ENCODE results near the gene ACSBG1.

DNA sequence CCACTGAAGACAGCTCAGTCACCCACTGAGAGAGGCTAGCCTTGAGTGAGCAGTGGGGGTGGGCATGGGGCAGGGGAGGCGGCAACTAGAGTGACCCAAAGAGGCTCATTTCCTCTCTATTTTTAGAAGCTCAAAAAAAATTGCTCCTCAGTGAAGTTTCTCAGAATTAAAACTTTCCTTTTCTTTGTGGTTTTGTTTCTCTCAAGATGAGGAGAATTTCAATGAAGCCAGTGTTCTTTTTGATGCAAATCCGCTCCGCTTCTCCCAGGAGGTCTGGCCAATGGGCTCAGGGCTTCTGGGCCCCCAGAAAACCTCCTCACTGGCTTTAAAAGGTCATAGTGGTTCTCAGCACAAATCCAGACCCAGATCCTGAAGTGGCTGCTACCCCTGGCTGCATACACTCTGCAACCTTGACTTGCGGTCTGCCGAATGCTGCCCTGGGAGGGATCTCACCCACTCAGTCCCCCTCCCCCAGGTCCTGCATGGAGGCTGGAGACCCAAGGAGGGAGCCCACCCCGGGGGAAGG lies at the start of gene ACSBG1:
- TF ChIP-seq, protein P1, sequence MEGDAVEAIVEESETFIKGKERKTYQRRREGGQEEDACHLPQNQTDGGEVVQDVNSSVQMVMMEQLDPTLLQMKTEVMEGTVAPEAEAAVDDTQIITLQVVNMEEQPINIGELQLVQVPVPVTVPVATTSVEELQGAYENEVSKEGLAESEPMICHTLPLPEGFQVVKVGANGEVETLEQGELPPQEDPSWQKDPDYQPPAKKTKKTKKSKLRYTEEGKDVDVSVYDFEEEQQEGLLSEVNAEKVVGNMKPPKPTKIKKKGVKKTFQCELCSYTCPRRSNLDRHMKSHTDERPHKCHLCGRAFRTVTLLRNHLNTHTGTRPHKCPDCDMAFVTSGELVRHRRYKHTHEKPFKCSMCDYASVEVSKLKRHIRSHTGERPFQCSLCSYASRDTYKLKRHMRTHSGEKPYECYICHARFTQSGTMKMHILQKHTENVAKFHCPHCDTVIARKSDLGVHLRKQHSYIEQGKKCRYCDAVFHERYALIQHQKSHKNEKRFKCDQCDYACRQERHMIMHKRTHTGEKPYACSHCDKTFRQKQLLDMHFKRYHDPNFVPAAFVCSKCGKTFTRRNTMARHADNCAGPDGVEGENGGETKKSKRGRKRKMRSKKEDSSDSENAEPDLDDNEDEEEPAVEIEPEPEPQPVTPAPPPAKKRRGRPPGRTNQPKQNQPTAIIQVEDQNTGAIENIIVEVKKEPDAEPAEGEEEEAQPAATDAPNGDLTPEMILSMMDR (IDR thresholded peaks at IDR 0.05) = no peak
- TF ChIP-seq POLR2A (IDR thresholded peaks at IDR 0.05) (no peak), POLR2AphosphoS5 (IDR thresholded peaks at IDR 0.05; ENCODE audit: insufficient read depth in 1 of 2, low read depth in 1 of 2) (no peak)

Data from vagina (tissue), 2 donors.